ENCODE results near the gene LRP4.

DNA sequence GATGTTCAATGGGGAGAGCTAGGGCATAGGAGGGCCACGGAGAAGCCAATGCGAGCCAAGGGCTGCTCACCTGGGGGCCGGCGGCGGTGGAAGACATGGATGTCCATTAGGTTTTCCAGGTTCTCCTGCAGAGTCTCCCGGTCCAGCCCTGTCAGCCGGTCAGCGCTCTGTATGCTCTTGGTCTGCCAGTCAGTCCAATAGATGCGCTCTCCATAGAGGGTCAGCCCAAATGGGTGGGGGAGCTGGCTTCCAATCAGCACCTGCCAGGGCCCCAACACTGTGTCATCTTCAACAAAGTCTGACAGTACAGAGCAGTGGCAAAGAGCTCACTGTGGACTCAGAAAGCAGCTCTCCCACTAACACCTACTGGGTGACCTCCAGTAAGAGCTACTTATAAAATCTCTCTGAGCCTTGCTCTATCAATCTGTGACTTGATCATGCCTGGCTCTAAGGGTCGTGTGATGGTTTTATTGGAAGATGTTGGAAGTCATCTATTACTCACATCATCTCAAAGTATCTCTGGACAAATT, 39.2 kb downstream of the LRP4 start:
- TF ChIP-seq, protein P1, sequence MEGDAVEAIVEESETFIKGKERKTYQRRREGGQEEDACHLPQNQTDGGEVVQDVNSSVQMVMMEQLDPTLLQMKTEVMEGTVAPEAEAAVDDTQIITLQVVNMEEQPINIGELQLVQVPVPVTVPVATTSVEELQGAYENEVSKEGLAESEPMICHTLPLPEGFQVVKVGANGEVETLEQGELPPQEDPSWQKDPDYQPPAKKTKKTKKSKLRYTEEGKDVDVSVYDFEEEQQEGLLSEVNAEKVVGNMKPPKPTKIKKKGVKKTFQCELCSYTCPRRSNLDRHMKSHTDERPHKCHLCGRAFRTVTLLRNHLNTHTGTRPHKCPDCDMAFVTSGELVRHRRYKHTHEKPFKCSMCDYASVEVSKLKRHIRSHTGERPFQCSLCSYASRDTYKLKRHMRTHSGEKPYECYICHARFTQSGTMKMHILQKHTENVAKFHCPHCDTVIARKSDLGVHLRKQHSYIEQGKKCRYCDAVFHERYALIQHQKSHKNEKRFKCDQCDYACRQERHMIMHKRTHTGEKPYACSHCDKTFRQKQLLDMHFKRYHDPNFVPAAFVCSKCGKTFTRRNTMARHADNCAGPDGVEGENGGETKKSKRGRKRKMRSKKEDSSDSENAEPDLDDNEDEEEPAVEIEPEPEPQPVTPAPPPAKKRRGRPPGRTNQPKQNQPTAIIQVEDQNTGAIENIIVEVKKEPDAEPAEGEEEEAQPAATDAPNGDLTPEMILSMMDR (CRISPR knock-in tag; IDR thresholded peaks at IDR 0.05): no peak
- TF ChIP-seq, protein P2, sequence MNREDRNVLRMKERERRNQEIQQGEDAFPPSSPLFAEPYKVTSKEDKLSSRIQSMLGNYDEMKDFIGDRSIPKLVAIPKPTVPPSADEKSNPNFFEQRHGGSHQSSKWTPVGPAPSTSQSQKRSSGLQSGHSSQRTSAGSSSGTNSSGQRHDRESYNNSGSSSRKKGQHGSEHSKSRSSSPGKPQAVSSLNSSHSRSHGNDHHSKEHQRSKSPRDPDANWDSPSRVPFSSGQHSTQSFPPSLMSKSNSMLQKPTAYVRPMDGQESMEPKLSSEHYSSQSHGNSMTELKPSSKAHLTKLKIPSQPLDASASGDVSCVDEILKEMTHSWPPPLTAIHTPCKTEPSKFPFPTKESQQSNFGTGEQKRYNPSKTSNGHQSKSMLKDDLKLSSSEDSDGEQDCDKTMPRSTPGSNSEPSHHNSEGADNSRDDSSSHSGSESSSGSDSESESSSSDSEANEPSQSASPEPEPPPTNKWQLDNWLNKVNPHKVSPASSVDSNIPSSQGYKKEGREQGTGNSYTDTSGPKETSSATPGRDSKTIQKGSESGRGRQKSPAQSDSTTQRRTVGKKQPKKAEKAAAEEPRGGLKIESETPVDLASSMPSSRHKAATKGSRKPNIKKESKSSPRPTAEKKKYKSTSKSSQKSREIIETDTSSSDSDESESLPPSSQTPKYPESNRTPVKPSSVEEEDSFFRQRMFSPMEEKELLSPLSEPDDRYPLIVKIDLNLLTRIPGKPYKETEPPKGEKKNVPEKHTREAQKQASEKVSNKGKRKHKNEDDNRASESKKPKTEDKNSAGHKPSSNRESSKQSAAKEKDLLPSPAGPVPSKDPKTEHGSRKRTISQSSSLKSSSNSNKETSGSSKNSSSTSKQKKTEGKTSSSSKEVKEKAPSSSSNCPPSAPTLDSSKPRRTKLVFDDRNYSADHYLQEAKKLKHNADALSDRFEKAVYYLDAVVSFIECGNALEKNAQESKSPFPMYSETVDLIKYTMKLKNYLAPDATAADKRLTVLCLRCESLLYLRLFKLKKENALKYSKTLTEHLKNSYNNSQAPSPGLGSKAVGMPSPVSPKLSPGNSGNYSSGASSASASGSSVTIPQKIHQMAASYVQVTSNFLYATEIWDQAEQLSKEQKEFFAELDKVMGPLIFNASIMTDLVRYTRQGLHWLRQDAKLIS (CRISPR knock-in tag; IDR thresholded peaks at IDR 0.05): no peak
- TF ChIP-seq RELA (CRISPR knock-in tag; IDR thresholded peaks at IDR 0.05) (no peak), SMARCE1 (IDR thresholded peaks at IDR 0.05; ENCODE audit: borderline replicate concordance) (no peak), ZNF724P (CRISPR knock-in tag; IDR thresholded peaks at IDR 0.05; ENCODE audit: borderline replicate concordance) (no peak), FOXA1 (IDR thresholded peaks at IDR 0.05) (no peak), FOXA1 (CRISPR knock-in tag; IDR thresholded peaks at IDR 0.05) (no peak), ZBTB4 (CRISPR knock-in tag; IDR thresholded peaks at IDR 0.05; ENCODE audit: borderline replicate concordance) (no peak), POLR2AphosphoS5 (IDR thresholded peaks at IDR 0.05; ENCODE audit: low read depth, low read length) (no peak), ZNF24 (IDR thresholded peaks at IDR 0.05) (no peak), JUNB (CRISPR knock-in tag; IDR thresholded peaks at IDR 0.05; ENCODE audit: borderline replicate concordance) (no peak), ZHX1 (CRISPR knock-in tag; IDR thresholded peaks at IDR 0.05; ENCODE audit: low read depth) (no peak), GABPA (IDR thresholded peaks at IDR 0.05; ENCODE audit: low read depth, low read length) (no peak), GABPA (CRISPR knock-in tag; IDR thresholded peaks at IDR 0.05; ENCODE audit: low read depth) (no peak)

All from HepG2 (cell line).